Astrocyte (in vitro differentiated cells and primary cell): ENCODE measurements around the gene MBNL1. TPM values are rescaled to one million over a fixed set of nuclear protein-coding genes. Genes with fewer than 3 reads are reported as not detected.

Source experiments
- DNase-seq: peaks from one replicate; pipeline ENCODE4 v3.0.0-alpha.2; 2010; ENCODE audit warnings: low read depth
- FAIRE-seq: peaks from 2 replicates; lab custom pipeline; 2011; peaks lifted over from hg19 to GRCh38; lab: Jason Lieb, UNC
- H2AFZ ChIP-seq: 2 replicates; pipeline ENCODE4 v1.6.0; 2012; ENCODE audit warnings: low read depth, low read length, inconsistent platforms
- H3K27ac ChIP-seq: 2 replicates; pipeline ENCODE4 v1.5.1; 2011; ENCODE audit warnings: low read depth, low read length, inconsistent platforms
- H3K27me3 ChIP-seq: 2 replicates; pipeline ENCODE4 v1.6.0; 2011; ENCODE audit warnings: low read length, inconsistent platforms; ENCODE audit not compliant: insufficient read depth
- H3K36me3 ChIP-seq: 2 replicates; pipeline ENCODE4 v1.5.1; 2011; ENCODE audit warnings: low read length, inconsistent platforms; ENCODE audit not compliant: insufficient read depth
- H3K4me1 ChIP-seq: 2 replicates; pipeline ENCODE4 v1.5.1; 2011; ENCODE audit warnings: low read length, inconsistent platforms; ENCODE audit not compliant: insufficient read depth
- H3K4me2 ChIP-seq: 2 replicates; pipeline ENCODE4 v1.6.0; 2012; ENCODE audit warnings: low read length, inconsistent platforms
- H3K4me3 ChIP-seq: 2 replicates; pipeline ENCODE4 v1.5.1; 2011; ENCODE audit warnings: low read depth, mild to moderate bottlenecking, low read length, inconsistent platforms; ENCODE audit not compliant: insufficient read depth
- H3K79me2 ChIP-seq: 2 replicates; pipeline ENCODE4 v1.6.0; 2012; ENCODE audit warnings: mild to moderate bottlenecking, low read length, inconsistent platforms; ENCODE audit not compliant: insufficient read depth
- H3K9ac ChIP-seq: 2 replicates; pipeline ENCODE4 v1.6.0; 2012; ENCODE audit warnings: mild to moderate bottlenecking, low read length, inconsistent platforms
- H3K9me3 ChIP-seq: 2 replicates; pipeline ENCODE4 v1.5.1; 2012; ENCODE audit warnings: low read depth, mild to moderate bottlenecking, low read length, inconsistent platforms; ENCODE audit not compliant: insufficient read depth
- H4K20me1 ChIP-seq: 2 replicates; pipeline ENCODE4 v1.6.0; 2012; ENCODE audit warnings: low read length, inconsistent platforms; ENCODE audit not compliant: insufficient read depth
- H3K27ac Mint-ChIP-seq: one replicate; pipeline ENCODE4 v1.8.0; 2021; ENCODE audit warnings: mild to moderate bottlenecking, mixed read lengths; ENCODE audit not compliant: unreplicated experiment
- H3K27me3 Mint-ChIP-seq: one replicate; pipeline ENCODE4 v1.8.0; 2021; ENCODE audit warnings: low read depth, mixed read lengths; ENCODE audit not compliant: unreplicated experiment
- H3K36me3 Mint-ChIP-seq: one replicate; pipeline ENCODE4 v1.8.0; 2021; ENCODE audit warnings: low read depth, mixed read lengths; ENCODE audit not compliant: unreplicated experiment
- H3K4me1 Mint-ChIP-seq: one replicate; pipeline ENCODE4 v1.8.0; 2021; ENCODE audit warnings: low read depth, mixed read lengths; ENCODE audit not compliant: unreplicated experiment
- H3K4me3 Mint-ChIP-seq: one replicate; pipeline ENCODE4 v1.8.0; 2021; ENCODE audit warnings: mild to moderate bottlenecking, moderate library complexity, mixed read lengths; ENCODE audit not compliant: unreplicated experiment
- H3K9me3 Mint-ChIP-seq: one replicate; pipeline ENCODE4 v1.8.0; 2021; ENCODE audit warnings: mild to moderate bottlenecking, mixed read lengths; ENCODE audit not compliant: unreplicated experiment
- CTCF ChIP-seq: IDR thresholded peaks from 2 replicates; pipeline ENCODE4 v1.5.1; 2011; ENCODE audit warnings: low read depth, mild to moderate bottlenecking, inconsistent platforms, low read length, moderate library complexity; ENCODE audit not compliant: insufficient read depth
- EZH2 ChIP-seq: IDR thresholded peaks from 2 replicates; pipeline ENCODE4 v1.6.1; 2012; ENCODE audit warnings: mild to moderate bottlenecking, low read length, inconsistent platforms; ENCODE audit not compliant: insufficient read depth
- total RNA-seq: library from RNA; stranded (reverse); gene quantifications from 2 replicates; pipeline ENCODE4 v1.2.1, GENCODE V29; 2021

The MBNL1 gene
- total RNA-seq, 1 donor from 2014 or later, result 93.1 TPM

- H4K20me1 ChIP-seq, result peaks cover 83% of the 10 kb centered on the region
- no peaks in the 10 kb centered on the region for H3K27me3 Mint-ChIP-seq
- no peak overlapping the region for H3K27ac Mint-ChIP-seq
- H3K4me2 ChIP-seq, result no peak overlapping the region
- H3K79me2 ChIP-seq, result peaks cover 100% of the 10 kb centered on the region
- peaks cover 30% of the 10 kb centered on the region for H3K4me1 Mint-ChIP-seq
- H3K4me3 ChIP-seq, result no peak overlapping the region
- H2AFZ ChIP-seq, result no peak overlapping the region
- no peaks in the 10 kb centered on the region for H3K36me3 ChIP-seq
- no peak overlapping the region for H3K9ac ChIP-seq
- H3K9me3 ChIP-seq, result no peaks in the 10 kb centered on the region
- H3K9me3 Mint-ChIP-seq, result no peaks in the 10 kb centered on the region
- H3K4me1 ChIP-seq, result peaks cover 10% of the 10 kb centered on the region
- H3K4me3 Mint-ChIP-seq, result no peak overlapping the region
- DNase-seq (no peak), FAIRE-seq (no peak)
- no peak for TF ChIP-seq EZH2
- no peak for TF ChIP-seq CTCF
- H3K36me3 Mint-ChIP-seq, result no peaks in the 10 kb centered on the region
- H3K27ac ChIP-seq, result no peak overlapping the region
- no peaks in the 10 kb centered on the region for H3K27me3 ChIP-seq
Observed at GRCh38 chr3:152279479-152279878, 10.8 kb downstream of the MBNL1 start.

GRCh38 chr3:152280539-152280938 is 11.8 kb downstream of the MBNL1 start:
- H3K9ac ChIP-seq, result no peak overlapping the region
- no peaks in the 10 kb centered on the region for H3K27me3 Mint-ChIP-seq
- DNase-seq (no peak), FAIRE-seq (no peak)
- peaks cover 100% of the 10 kb centered on the region for H3K79me2 ChIP-seq
- peaks cover 10% of the 10 kb centered on the region for H3K4me1 ChIP-seq
- TF ChIP-seq EZH2 (no peak), CTCF (no peak)
- no peak overlapping the region for H3K4me3 ChIP-seq
- no peak overlapping the region for H2AFZ ChIP-seq
- peaks cover 33% of the 10 kb centered on the region for H3K4me1 Mint-ChIP-seq
- no peaks in the 10 kb centered on the region for H3K36me3 Mint-ChIP-seq
- no peak overlapping the region for H3K4me3 Mint-ChIP-seq
- no peaks in the 10 kb centered on the region for H3K27me3 ChIP-seq
- H3K36me3 ChIP-seq, result no peaks in the 10 kb centered on the region
- H3K9me3 Mint-ChIP-seq, result no peaks in the 10 kb centered on the region
- no peak overlapping the region for H3K4me2 ChIP-seq
- H3K27ac Mint-ChIP-seq, result no peak overlapping the region
- H3K27ac ChIP-seq, result no peak overlapping the region
- H3K9me3 ChIP-seq, result no peaks in the 10 kb centered on the region
- peaks cover 85% of the 10 kb centered on the region for H4K20me1 ChIP-seq

GRCh38 chr3:152281133-152281713 is 12.5 kb downstream of the MBNL1 start:
- Histone ChIP-seq H3K36me3 (no peaks in the 10 kb centered on the region), H3K27ac (no peak overlapping the region), H3K9ac (no peak overlapping the region), H3K4me3 (no peak overlapping the region), H2AFZ (no peak overlapping the region), H3K79me2 (peaks cover 99% of the 10 kb centered on the region), H3K4me1 (peaks cover 10% of the 10 kb centered on the region), H3K27me3 (no peaks in the 10 kb centered on the region), H3K4me2 (peak overlapping the region; percentile 31), H4K20me1 (peaks cover 85% of the 10 kb centered on the region), H3K9me3 (no peaks in the 10 kb centered on the region)
- FAIRE-seq (peak; percentile 47), DNase-seq (peak; percentile 59)
- Mint-ChIP-seq H3K4me3 (no peak overlapping the region), H3K4me1 (peaks cover 33% of the 10 kb centered on the region), H3K36me3 (no peaks in the 10 kb centered on the region), H3K27me3 (no peaks in the 10 kb centered on the region), H3K9me3 (no peaks in the 10 kb centered on the region), H3K27ac (no peak overlapping the region)
- TF ChIP-seq EZH2 (no peak), CTCF (no peak)
